GM06990 (cell line): Measurements from ENCODE around the gene DENND5B.

Experiments used
- DNase-seq: peaks from one replicate; pipeline ENCODE4 v3.0.0-alpha.2; 2011; ENCODE audit not compliant: insufficient read length; ENCODE audit errors: extremely low read depth
- H3K27me3 ChIP-seq: replicated peaks from 2 replicates; pipeline ENCODE4 v1.6.0; 2011; ENCODE audit warnings: low read length; ENCODE audit not compliant: control insufficient read depth, insufficient read depth
- H3K36me3 ChIP-seq: 2 replicates; pipeline ENCODE4 v1.5.1; 2011; ENCODE audit warnings: low read length; ENCODE audit not compliant: control insufficient read depth, insufficient read depth
- H3K4me3 ChIP-seq: replicated peaks from 2 replicates; pipeline ENCODE4 v1.5.1; 2011; ENCODE audit warnings: low read depth, mild to moderate bottlenecking, control low read depth, low read length
- TF ChIP-seq, protein P1 (sequence below): IDR thresholded peaks from 2 replicates; pipeline ENCODE4 v1.5.1; 2011; ENCODE audit warnings: low read length, control low read depth, mild to moderate bottlenecking, inconsistent platforms; ENCODE audit not compliant: insufficient read depth, poor library complexity, severe bottlenecking

Gene DENND5B

DNA sequence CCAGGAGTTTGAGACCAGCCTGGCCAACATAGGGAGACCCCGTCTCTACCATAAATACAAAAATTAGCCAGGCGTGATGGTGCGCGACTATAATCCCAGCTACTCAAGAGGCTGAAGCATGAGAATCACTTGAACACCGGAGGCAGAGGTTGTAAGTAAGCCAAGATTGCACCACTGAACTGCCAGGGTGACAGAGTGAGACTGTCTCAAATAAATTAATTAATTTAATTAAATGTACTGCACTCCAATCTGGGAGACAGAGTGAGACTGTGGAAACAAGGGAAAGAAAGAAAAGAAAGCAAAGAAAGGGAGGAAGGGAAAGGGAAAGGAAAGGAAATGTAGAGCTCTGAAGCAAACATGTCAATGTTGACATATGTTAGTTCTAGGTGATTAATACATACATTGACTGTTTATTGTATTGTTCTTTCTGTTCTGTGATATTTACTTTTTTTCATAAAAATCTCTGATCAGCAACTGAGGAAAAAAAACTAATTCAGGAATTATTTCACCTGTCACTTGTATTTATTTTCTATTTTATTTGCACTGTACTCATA lies 99.6 kb downstream of the DENND5B start:
- TF ChIP-seq, protein P1, sequence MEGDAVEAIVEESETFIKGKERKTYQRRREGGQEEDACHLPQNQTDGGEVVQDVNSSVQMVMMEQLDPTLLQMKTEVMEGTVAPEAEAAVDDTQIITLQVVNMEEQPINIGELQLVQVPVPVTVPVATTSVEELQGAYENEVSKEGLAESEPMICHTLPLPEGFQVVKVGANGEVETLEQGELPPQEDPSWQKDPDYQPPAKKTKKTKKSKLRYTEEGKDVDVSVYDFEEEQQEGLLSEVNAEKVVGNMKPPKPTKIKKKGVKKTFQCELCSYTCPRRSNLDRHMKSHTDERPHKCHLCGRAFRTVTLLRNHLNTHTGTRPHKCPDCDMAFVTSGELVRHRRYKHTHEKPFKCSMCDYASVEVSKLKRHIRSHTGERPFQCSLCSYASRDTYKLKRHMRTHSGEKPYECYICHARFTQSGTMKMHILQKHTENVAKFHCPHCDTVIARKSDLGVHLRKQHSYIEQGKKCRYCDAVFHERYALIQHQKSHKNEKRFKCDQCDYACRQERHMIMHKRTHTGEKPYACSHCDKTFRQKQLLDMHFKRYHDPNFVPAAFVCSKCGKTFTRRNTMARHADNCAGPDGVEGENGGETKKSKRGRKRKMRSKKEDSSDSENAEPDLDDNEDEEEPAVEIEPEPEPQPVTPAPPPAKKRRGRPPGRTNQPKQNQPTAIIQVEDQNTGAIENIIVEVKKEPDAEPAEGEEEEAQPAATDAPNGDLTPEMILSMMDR: no peak
- no peak for DNase-seq
- Histone ChIP-seq H3K36me3 (peaks cover 2% of the 10 kb centered on the region; the same call in 1 of the 2 replicates), H3K4me3 (no peak overlapping the region), H3K27me3 (no peaks in the 10 kb centered on the region)

GRCh38 chr12:31488737-31489338 lies 102.1 kb downstream of the DENND5B start:
- no peak for DNase-seq
- no peak overlapping the region for H3K4me3 ChIP-seq
- H3K36me3 ChIP-seq: no peaks in the 10 kb centered on the region; the same call in 1 of the 2 replicates
- H3K27me3 ChIP-seq: no peaks in the 10 kb centered on the region
- TF ChIP-seq, protein P1: no peak

DNA sequence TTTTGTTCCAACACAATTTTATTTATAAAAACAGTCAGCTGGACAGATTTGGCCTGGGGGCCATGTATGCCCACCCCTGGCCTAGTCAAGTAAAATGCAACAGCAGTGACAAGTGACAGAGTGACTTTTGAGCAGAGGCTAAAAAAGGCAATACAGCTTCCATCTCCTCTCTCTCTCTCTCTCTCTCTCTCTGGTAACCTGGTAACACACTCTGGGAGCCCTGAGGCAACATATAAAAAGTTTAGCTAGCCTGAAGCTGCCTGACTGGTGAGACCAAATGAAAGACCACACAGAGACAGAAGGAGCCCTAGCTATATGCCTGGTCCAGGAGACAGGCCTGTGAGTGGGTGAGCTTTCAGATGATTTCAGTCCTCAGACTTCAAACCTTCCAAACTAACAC lies 105.4 kb downstream of the DENND5B start:
- Histone ChIP-seq H3K27me3 (no peaks in the 10 kb centered on the region), H3K36me3 (no peaks in the 10 kb centered on the region; the same call in 1 of the 2 replicates), H3K4me3 (no peak overlapping the region)
- DNase-seq: no peak
- TF ChIP-seq, protein P1: no peak

- no peaks in the 10 kb centered on the region; the same call in none of the 2 replicates for H3K36me3 ChIP-seq
- TF ChIP-seq, protein P1: no peak
- no peaks in the 10 kb centered on the region for H3K27me3 ChIP-seq
- DNase-seq: no peak
- H3K4me3 ChIP-seq: no peak overlapping the region
Observed at GRCh38 chr12:31482816-31483215, 108.1 kb downstream of the DENND5B start.

DNA sequence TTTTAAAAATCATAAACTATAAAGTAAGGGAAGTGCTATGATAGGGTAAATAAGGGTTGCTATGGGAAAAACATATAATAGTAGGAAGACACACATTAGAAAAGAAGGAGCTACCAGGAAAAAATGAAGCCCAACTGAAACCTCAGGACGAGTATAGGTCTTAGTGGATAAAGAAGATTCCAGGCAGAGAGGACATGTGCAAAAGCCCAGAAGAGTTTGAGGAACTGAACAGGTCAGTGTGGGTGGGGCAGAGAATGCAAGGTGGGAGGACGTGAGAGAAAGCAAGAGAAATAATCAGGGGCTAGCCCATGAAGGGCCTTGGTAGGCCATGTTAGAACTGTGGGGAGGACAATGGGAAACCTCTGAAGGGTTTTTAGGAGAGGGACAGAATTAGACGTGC lies 109.5 kb downstream of the DENND5B start:
- Histone ChIP-seq H3K36me3 (no peaks in the 10 kb centered on the region; the same call in none of the 2 replicates), H3K4me3 (no peak overlapping the region), H3K27me3 (no peaks in the 10 kb centered on the region)
- TF ChIP-seq, protein P1: peak; percentile 4
- DNase-seq: no peak
